ENCODE results near the gene STK32A.

Gene STK32A

GRCh38 chr5:147406636-147407035 is 171.8 kb downstream of the STK32A start:
- no peak for DNase-seq (ENCODE audit: low spot score)
- no peak for TF ChIP-seq CTCF (IDR thresholded peaks at IDR 0.05)
- H3K4me3 ChIP-seq: no peak overlapping the region
- H3K27ac ChIP-seq: peak overlapping the region; percentile 94 to 95

- TF ChIP-seq CTCF (IDR thresholded peaks at IDR 0.05): no peak
- peak; percentile 81 for DNase-seq (ENCODE audit: low spot score)
Measured at GRCh38 chr5:147407094-147407681, 172.4 kb downstream of the STK32A start.

GRCh38 chr5:147408980-147409379 is 174.2 kb downstream of the STK32A start:
- no peak for DNase-seq (ENCODE audit: low spot score)
- no peak overlapping the region for H3K4me3 ChIP-seq
- no peak for TF ChIP-seq CTCF (IDR thresholded peaks at IDR 0.05)
- H3K27ac ChIP-seq: peak overlapping the region; percentile 47 to 94

More at GRCh38 chr5:147407094-147407681, 172.4 kb downstream of the STK32A start:
- Histone ChIP-seq H3K4me3 (no peak overlapping the region), H3K27ac (peak overlapping the region; percentile 94 to 95)

- peak overlapping the region; percentile 84 to 94 for H3K27ac ChIP-seq
- no peak for TF ChIP-seq CTCF (IDR thresholded peaks at IDR 0.05)
- DNase-seq (ENCODE audit: low spot score): no peak
- H3K4me3 ChIP-seq: no peak overlapping the region
Measured at GRCh38 chr5:147410496-147411358, 175.9 kb downstream of the STK32A start.

- H3K27ac ChIP-seq: peak overlapping the region; percentile 84 to 94
- TF ChIP-seq CTCF (IDR thresholded peaks at IDR 0.05): no peak
- DNase-seq (ENCODE audit: low spot score): no peak
- H3K4me3 ChIP-seq: no peak overlapping the region
Measured at GRCh38 chr5:147411359-147412319, 176.8 kb downstream of the STK32A start.

GRCh38 chr5:147412561-147412960 is 177.7 kb downstream of the STK32A start:
- Histone ChIP-seq H3K4me3 (no peak overlapping the region), H3K27ac (peak overlapping the region; percentile 84 to 94)
- no peak for DNase-seq (ENCODE audit: low spot score)

More at GRCh38 chr5:147412561-147412960, 177.7 kb downstream of the STK32A start:
- TF ChIP-seq CTCF (IDR thresholded peaks at IDR 0.05): no peak

Measured in coronary artery (tissue), 2 donors.